ENCODE results near the gene RALGAPA2.

RALGAPA2 gene

DNA sequence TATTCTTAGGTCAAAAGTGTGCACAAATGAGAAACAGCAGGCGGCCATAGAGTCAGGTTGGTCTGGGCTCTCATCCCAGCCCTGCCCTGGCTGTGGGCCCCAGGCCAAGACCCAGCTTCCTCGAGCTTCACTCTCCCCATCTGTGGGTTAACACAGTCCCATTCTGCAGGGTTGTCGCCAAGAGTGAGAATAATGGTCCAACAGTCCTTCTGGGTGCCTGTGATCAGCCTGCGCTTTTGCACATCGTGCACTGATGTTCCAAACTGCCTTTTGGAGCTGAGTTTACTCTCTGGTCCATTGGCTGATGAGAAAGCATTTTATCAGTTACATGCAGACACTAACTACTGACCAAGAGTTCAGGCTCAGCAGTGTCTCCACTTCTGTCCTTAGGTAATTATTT lies 261.9 kb downstream of the RALGAPA2 start:
- DNase-seq (ENCODE audit: low read depth in 1 of 2, low spot score in 1 of 2): no peak
- no peak overlapping the region for H3K27ac ChIP-seq (replicated peaks)
- no peaks in the 10 kb centered on the region for H3K27me3 ChIP-seq (ENCODE audit: insufficient read depth, poor library complexity, severe bottlenecking)
- no peak for TF ChIP-seq POLR2AphosphoS5 (IDR thresholded peaks at IDR 0.05; ENCODE audit: low read depth)
- TF ChIP-seq, protein P1, sequence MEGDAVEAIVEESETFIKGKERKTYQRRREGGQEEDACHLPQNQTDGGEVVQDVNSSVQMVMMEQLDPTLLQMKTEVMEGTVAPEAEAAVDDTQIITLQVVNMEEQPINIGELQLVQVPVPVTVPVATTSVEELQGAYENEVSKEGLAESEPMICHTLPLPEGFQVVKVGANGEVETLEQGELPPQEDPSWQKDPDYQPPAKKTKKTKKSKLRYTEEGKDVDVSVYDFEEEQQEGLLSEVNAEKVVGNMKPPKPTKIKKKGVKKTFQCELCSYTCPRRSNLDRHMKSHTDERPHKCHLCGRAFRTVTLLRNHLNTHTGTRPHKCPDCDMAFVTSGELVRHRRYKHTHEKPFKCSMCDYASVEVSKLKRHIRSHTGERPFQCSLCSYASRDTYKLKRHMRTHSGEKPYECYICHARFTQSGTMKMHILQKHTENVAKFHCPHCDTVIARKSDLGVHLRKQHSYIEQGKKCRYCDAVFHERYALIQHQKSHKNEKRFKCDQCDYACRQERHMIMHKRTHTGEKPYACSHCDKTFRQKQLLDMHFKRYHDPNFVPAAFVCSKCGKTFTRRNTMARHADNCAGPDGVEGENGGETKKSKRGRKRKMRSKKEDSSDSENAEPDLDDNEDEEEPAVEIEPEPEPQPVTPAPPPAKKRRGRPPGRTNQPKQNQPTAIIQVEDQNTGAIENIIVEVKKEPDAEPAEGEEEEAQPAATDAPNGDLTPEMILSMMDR (IDR thresholded peaks at IDR 0.05; ENCODE audit: insufficient read depth, low read length): no peak
- H3K4me3 ChIP-seq (replicated peaks; ENCODE audit: insufficient read depth, low read length): no peak overlapping the region

DNA sequence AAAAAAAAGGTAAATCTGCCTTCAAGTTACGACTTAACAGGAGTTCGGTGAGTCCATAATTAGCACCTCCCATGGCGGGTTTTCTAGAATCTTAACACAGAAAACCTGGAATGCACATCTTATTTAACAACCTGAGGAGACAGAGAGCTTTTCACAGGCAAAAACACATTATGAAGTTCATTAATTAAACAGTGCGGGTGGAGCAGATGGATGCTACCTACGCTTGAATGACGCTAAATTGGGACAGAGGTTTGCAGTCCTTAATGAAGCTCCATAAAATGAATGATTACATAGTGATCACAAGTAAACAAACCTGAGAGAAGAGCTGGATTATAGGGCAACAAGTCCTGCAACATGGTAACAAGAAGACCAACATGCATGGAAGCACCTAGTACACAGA lies 263.6 kb downstream of the RALGAPA2 start:
- no peak overlapping the region for H3K27ac ChIP-seq (replicated peaks)
- H3K4me3 ChIP-seq (replicated peaks; ENCODE audit: insufficient read depth, low read length): no peak overlapping the region
- TF ChIP-seq POLR2AphosphoS5 (IDR thresholded peaks at IDR 0.05; ENCODE audit: low read depth) (no peak), GABPA (IDR thresholded peaks at IDR 0.05; ENCODE audit: low read depth) (no peak), SPI1 (IDR thresholded peaks at IDR 0.05; ENCODE audit: borderline replicate concordance, low read depth) (no peak)
- TF ChIP-seq, protein P2, sequence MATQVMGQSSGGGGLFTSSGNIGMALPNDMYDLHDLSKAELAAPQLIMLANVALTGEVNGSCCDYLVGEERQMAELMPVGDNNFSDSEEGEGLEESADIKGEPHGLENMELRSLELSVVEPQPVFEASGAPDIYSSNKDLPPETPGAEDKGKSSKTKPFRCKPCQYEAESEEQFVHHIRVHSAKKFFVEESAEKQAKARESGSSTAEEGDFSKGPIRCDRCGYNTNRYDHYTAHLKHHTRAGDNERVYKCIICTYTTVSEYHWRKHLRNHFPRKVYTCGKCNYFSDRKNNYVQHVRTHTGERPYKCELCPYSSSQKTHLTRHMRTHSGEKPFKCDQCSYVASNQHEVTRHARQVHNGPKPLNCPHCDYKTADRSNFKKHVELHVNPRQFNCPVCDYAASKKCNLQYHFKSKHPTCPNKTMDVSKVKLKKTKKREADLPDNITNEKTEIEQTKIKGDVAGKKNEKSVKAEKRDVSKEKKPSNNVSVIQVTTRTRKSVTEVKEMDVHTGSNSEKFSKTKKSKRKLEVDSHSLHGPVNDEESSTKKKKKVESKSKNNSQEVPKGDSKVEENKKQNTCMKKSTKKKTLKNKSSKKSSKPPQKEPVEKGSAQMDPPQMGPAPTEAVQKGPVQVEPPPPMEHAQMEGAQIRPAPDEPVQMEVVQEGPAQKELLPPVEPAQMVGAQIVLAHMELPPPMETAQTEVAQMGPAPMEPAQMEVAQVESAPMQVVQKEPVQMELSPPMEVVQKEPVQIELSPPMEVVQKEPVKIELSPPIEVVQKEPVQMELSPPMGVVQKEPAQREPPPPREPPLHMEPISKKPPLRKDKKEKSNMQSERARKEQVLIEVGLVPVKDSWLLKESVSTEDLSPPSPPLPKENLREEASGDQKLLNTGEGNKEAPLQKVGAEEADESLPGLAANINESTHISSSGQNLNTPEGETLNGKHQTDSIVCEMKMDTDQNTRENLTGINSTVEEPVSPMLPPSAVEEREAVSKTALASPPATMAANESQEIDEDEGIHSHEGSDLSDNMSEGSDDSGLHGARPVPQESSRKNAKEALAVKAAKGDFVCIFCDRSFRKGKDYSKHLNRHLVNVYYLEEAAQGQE (IDR thresholded peaks at IDR 0.05; ENCODE audit: insufficient replicate concordance, low read depth): no peak
- TF ChIP-seq, protein P1 (IDR thresholded peaks at IDR 0.05; ENCODE audit: insufficient read depth, low read length): no peak
- DNase-seq (ENCODE audit: low read depth in 1 of 2, low spot score in 1 of 2): no peak
- H3K27me3 ChIP-seq (ENCODE audit: insufficient read depth, poor library complexity, severe bottlenecking): no peaks in the 10 kb centered on the region

DNA sequence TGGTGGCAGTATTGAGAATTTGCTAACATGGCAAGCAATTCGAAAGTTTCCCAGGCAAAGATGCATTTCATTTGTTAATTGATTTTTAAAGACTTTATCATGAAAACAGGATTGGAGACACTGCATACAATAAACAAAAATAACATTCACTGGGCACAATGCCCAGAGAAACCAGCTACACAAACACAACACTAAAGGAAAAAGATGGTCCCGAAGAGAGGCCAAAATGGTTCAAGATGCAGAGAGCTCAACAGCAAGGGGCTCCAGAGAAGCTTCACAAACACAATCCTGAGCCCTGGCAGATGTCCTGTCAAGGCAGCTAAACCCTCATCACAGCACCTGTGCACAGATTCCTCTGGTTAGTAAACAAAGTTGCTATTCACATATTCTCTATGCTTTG lies 265.2 kb downstream of the RALGAPA2 start:
- H3K4me3 ChIP-seq (replicated peaks; ENCODE audit: insufficient read depth, low read length): no peak overlapping the region
- TF ChIP-seq GABPA (IDR thresholded peaks at IDR 0.05; ENCODE audit: low read depth) (no peak), POLR2AphosphoS5 (IDR thresholded peaks at IDR 0.05; ENCODE audit: low read depth) (no peak), SPI1 (IDR thresholded peaks at IDR 0.05; ENCODE audit: borderline replicate concordance, low read depth) (no peak)
- TF ChIP-seq, protein P2 (IDR thresholded peaks at IDR 0.05; ENCODE audit: insufficient replicate concordance, low read depth): no peak
- TF ChIP-seq, protein P1 (IDR thresholded peaks at IDR 0.05; ENCODE audit: insufficient read depth, low read length): no peak
- no peak for DNase-seq (ENCODE audit: low read depth in 1 of 2, low spot score in 1 of 2)
- no peak overlapping the region for H3K27ac ChIP-seq (replicated peaks)
- H3K27me3 ChIP-seq (ENCODE audit: insufficient read depth, poor library complexity, severe bottlenecking): no peaks in the 10 kb centered on the region

DNA sequence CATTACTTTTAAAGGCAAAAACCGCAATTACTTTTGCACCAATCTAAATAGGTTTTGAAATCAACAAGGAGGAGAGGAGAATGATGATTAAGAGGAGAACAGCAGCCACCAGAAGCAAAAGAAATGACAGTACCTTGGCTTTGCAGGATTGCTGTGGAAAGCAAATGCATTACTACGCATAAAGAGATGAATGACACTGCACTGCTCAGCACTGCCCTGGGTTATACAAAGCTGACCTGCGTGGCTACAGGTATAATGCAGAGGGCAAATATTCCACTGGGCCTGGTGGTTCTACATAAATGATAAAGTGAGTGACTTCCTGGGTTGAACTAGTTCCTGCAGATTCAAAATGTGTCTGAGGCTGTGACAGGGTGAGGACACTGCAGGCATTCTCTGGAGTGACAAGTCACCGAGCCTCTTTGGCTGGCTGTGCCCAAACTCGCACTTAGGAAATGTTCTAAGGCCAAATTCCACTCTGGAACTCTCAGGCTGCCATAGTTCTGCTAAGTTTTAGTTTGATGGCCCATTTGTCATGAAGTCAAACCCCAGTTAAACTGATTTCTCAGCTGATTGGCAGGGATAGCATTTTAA lies 265.9 kb downstream of the RALGAPA2 start:
- H3K27me3 ChIP-seq (ENCODE audit: insufficient read depth, poor library complexity, severe bottlenecking): no peaks in the 10 kb centered on the region
- H3K27ac ChIP-seq (replicated peaks): no peak overlapping the region
- H3K4me3 ChIP-seq (replicated peaks; ENCODE audit: insufficient read depth, low read length): no peak overlapping the region
- TF ChIP-seq, protein P2 (IDR thresholded peaks at IDR 0.05; ENCODE audit: insufficient replicate concordance, low read depth): no peak
- TF ChIP-seq SPI1 (IDR thresholded peaks at IDR 0.05; ENCODE audit: borderline replicate concordance, low read depth) (no peak), POLR2AphosphoS5 (IDR thresholded peaks at IDR 0.05; ENCODE audit: low read depth) (no peak), GABPA (IDR thresholded peaks at IDR 0.05; ENCODE audit: low read depth) (no peak)
- TF ChIP-seq, protein P1 (IDR thresholded peaks at IDR 0.05; ENCODE audit: insufficient read depth, low read length): no peak
- DNase-seq (ENCODE audit: low read depth in 1 of 2, low spot score in 1 of 2): no peak

Measured in HL-60 (cell line).